ENCODE data around the gene LAT.

DNA sequence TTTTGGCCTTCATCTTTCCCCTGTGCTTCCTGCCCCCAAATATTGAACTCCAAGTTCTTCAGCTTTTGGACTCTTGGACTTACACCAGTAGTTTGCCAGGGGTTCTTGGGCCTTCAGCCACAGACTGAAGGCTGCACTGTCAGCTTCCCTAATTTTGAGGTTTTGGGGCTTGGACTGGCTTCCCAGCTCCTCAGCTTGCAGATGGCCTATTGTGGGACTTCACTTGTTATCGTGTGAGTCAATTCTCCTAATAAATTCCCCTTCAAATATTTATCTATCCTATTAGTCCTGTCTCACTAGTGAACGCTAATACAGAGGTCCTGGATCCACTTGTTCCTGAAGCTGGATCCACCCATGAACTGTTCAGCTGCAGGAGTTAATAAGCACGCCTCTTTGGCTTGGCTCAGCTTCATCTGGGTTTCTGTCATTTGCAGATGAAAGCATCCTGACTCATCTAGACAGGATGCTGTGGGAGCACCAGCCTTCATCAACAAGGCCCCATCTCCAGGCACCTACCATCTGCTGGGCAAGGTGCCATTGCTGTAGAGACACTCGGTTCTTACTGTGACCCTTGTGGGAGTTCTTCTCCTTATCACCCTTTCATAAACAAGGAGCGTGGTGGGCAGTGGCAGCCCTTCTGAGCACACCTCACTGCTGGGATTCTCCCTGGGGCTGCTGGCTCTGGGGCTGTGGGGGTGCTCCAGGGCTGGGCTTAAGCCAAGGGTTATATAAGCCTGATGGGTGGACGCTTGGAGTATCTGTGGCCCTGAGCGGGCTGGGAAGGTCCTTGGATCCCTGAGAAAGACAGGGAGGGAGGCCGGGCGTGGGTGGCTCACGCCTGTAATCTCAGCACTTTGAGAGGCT lies 23.1 kb downstream of the LAT start:
- TF ChIP-seq, protein P1, sequence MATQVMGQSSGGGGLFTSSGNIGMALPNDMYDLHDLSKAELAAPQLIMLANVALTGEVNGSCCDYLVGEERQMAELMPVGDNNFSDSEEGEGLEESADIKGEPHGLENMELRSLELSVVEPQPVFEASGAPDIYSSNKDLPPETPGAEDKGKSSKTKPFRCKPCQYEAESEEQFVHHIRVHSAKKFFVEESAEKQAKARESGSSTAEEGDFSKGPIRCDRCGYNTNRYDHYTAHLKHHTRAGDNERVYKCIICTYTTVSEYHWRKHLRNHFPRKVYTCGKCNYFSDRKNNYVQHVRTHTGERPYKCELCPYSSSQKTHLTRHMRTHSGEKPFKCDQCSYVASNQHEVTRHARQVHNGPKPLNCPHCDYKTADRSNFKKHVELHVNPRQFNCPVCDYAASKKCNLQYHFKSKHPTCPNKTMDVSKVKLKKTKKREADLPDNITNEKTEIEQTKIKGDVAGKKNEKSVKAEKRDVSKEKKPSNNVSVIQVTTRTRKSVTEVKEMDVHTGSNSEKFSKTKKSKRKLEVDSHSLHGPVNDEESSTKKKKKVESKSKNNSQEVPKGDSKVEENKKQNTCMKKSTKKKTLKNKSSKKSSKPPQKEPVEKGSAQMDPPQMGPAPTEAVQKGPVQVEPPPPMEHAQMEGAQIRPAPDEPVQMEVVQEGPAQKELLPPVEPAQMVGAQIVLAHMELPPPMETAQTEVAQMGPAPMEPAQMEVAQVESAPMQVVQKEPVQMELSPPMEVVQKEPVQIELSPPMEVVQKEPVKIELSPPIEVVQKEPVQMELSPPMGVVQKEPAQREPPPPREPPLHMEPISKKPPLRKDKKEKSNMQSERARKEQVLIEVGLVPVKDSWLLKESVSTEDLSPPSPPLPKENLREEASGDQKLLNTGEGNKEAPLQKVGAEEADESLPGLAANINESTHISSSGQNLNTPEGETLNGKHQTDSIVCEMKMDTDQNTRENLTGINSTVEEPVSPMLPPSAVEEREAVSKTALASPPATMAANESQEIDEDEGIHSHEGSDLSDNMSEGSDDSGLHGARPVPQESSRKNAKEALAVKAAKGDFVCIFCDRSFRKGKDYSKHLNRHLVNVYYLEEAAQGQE (IDR thresholded peaks at IDR 0.05; ENCODE audit: borderline replicate concordance) = no peak
- TF ChIP-seq POLR2AphosphoS5 (IDR thresholded peaks at IDR 0.05) (no peak), TAF1 (IDR thresholded peaks at IDR 0.05; ENCODE audit: low read depth) (no peak), RAD21 (conservative IDR thresholded peaks at IDR 0.05) (no peak), EZH2 (IDR thresholded peaks at IDR 0.05; ENCODE audit: borderline replicate concordance, insufficient read depth, low read length, poor library complexity, severe bottlenecking) (no peak), SMC3 (conservative IDR thresholded peaks at IDR 0.05; ENCODE audit: poor library complexity) (no peak)
- TF ChIP-seq, protein P2, sequence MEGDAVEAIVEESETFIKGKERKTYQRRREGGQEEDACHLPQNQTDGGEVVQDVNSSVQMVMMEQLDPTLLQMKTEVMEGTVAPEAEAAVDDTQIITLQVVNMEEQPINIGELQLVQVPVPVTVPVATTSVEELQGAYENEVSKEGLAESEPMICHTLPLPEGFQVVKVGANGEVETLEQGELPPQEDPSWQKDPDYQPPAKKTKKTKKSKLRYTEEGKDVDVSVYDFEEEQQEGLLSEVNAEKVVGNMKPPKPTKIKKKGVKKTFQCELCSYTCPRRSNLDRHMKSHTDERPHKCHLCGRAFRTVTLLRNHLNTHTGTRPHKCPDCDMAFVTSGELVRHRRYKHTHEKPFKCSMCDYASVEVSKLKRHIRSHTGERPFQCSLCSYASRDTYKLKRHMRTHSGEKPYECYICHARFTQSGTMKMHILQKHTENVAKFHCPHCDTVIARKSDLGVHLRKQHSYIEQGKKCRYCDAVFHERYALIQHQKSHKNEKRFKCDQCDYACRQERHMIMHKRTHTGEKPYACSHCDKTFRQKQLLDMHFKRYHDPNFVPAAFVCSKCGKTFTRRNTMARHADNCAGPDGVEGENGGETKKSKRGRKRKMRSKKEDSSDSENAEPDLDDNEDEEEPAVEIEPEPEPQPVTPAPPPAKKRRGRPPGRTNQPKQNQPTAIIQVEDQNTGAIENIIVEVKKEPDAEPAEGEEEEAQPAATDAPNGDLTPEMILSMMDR (IDR thresholded peaks at IDR 0.05; ENCODE audit: poor library complexity, severe bottlenecking) = no peak

All from neural cell (in vitro differentiated cells).